ENCODE results near the gene ADORA3. TPM values are rescaled to one million over a fixed set of nuclear protein-coding genes. Genes with fewer than 3 reads are reported as not detected.

Gene ADORA3
- total and polyA plus RNA-seq, 8 donors, result 0.32 to 7.3 (median 1.2) TPM

GRCh38 chr1:111481387-111482221 lies 21.8 kb downstream of the ADORA3 start:
- no peak for FAIRE-seq
- WGBS, 2 donors, result 47 to 49% methylated on average over 8 of the region's 8 CpGs
- peak in 5 of 6 donors; percentile 22 to 73 (median 58) for DNase-seq
- TF ChIP-seq, protein P1, sequence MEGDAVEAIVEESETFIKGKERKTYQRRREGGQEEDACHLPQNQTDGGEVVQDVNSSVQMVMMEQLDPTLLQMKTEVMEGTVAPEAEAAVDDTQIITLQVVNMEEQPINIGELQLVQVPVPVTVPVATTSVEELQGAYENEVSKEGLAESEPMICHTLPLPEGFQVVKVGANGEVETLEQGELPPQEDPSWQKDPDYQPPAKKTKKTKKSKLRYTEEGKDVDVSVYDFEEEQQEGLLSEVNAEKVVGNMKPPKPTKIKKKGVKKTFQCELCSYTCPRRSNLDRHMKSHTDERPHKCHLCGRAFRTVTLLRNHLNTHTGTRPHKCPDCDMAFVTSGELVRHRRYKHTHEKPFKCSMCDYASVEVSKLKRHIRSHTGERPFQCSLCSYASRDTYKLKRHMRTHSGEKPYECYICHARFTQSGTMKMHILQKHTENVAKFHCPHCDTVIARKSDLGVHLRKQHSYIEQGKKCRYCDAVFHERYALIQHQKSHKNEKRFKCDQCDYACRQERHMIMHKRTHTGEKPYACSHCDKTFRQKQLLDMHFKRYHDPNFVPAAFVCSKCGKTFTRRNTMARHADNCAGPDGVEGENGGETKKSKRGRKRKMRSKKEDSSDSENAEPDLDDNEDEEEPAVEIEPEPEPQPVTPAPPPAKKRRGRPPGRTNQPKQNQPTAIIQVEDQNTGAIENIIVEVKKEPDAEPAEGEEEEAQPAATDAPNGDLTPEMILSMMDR (IDR thresholded peaks at IDR 0.05), result peak in 3 of 4 donors; percentile 31 to 47 (median 34)
- no peaks in the 10 kb centered on the region for H3K36me3 ChIP-seq
- peak; percentile 82 to 99 (median 98) for ATAC-seq
- no peaks in the 10 kb centered on the region for H3K4me1 ChIP-seq
- H3K4me3 ChIP-seq, result no peak overlapping the region
- H3K27ac ChIP-seq, result no peak overlapping the region
- no peaks in the 10 kb centered on the region for H3K27me3 ChIP-seq
- no peaks in the 10 kb centered on the region for H3K9me3 ChIP-seq
- intact Hi-C loops (cut with DNase I), result loop anchor here in 1 of 3 donors (10.0 kb wide), 1 partner anchor 293 kb away; no protein-coding TSS in a partner anchor

- ATAC-seq, result no peak
- intact Hi-C loops (cut with DNase I), result loop anchor here in 1 of 3 donors (10.0 kb wide), 1 partner anchor 294 kb away; no protein-coding TSS in a partner anchor
- Histone ChIP-seq H3K4me3 (no peak overlapping the region), H3K27me3 (no peaks in the 10 kb centered on the region), H3K4me1 (no peaks in the 10 kb centered on the region), H3K27ac (no peak overlapping the region), H3K9me3 (no peaks in the 10 kb centered on the region), H3K36me3 (no peaks in the 10 kb centered on the region)
- FAIRE-seq, result no peak
- DNase-seq, result no peak
- TF ChIP-seq, protein P1 (IDR thresholded peaks at IDR 0.05), result no peak
- 52 to 74% methylated on average over 1 of the region's 1 CpG for WGBS, 2 donors
Measured at GRCh38 chr1:111480674-111481073, 22.8 kb downstream of the ADORA3 start.

GRCh38 chr1:111476761-111477309 lies 26.6 kb downstream of the ADORA3 start:
- Histone ChIP-seq H3K9me3 (no peaks in the 10 kb centered on the region), H3K27ac (no peak overlapping the region), H3K27me3 (no peaks in the 10 kb centered on the region), H3K4me3 (no peak overlapping the region), H3K4me1 (no peaks in the 10 kb centered on the region), H3K36me3 (no peaks in the 10 kb centered on the region)
- 63 to 69% methylated on average over 2 of the region's 2 CpGs for WGBS, 2 donors
- ATAC-seq (peak in 1 of 4 donors; percentile 22), DNase-seq (no peak), FAIRE-seq (no peak)
- intact Hi-C loops (cut with DNase I), result no loop called here
- TF ChIP-seq, protein P1 (IDR thresholded peaks at IDR 0.05), result no peak

DNA sequence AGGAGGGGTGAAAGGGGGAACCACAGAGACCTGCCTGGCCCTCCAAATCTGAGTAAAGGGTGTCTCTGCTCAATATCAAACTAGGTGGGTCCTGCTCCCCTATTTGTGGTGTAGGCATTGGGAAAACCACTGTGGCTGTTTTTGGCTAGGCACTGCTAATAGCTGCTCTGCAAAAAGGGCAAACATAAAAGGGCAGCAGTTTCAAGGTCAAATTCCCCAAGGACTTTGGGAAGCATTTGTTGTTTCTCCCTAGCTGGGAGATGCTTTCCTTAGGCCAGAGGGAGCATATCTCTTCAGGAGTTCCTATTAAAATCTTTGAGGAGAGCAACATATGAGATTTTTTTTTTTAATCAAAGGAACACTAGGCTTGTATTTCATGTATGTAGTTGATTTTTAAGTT lies 27.2 kb downstream of the ADORA3 start:
- Histone ChIP-seq H3K36me3 (no peaks in the 10 kb centered on the region), H3K4me1 (no peaks in the 10 kb centered on the region), H3K4me3 (no peak overlapping the region), H3K27ac (no peak overlapping the region), H3K27me3 (no peaks in the 10 kb centered on the region), H3K9me3 (no peaks in the 10 kb centered on the region)
- ATAC-seq (no peak), DNase-seq (no peak), FAIRE-seq (no peak)
- intact Hi-C loops (cut with DNase I), result no loop called here
- TF ChIP-seq, protein P1 (IDR thresholded peaks at IDR 0.05), result no peak

- no peak overlapping the region for H3K4me3 ChIP-seq
- DNase-seq (no peak), FAIRE-seq (no peak), ATAC-seq (no peak)
- H3K27me3 ChIP-seq, result no peaks in the 10 kb centered on the region
- no peak overlapping the region for H3K27ac ChIP-seq
- WGBS, 2 donors, result 91 to 94% methylated on average over 5 of the region's 5 CpGs
- intact Hi-C loops (cut with DNase I), result no loop called here
- TF ChIP-seq, protein P1 (IDR thresholded peaks at IDR 0.05), result no peak
- H3K4me1 ChIP-seq, result no peaks in the 10 kb centered on the region
- H3K9me3 ChIP-seq, result no peaks in the 10 kb centered on the region
- no peaks in the 10 kb centered on the region for H3K36me3 ChIP-seq
Measured at GRCh38 chr1:111475701-111476100, 27.7 kb downstream of the ADORA3 start.
